ENCODE measurements around the gene TFE3.

TFE3 gene

GRCh38 chrX:49054073-49054762 lies 11.1 kb upstream of the TFE3 start (continued):
- TF ChIP-seq CSDC2 (CRISPR knock-in tag; IDR thresholded peaks at IDR 0.05) (no peak), ISL1 (CRISPR knock-in tag; IDR thresholded peaks at IDR 0.05) (no peak), ZNF70 (CRISPR knock-in tag; IDR thresholded peaks at IDR 0.05) (no peak), OSR1 (CRISPR knock-in tag; IDR thresholded peaks at IDR 0.05) (no peak), TSHZ2 (CRISPR knock-in tag; IDR thresholded peaks at IDR 0.05) (no peak)

- peak; percentile 78 for ATAC-seq
Measured at GRCh38 chrX:49053223-49054072, 10.3 kb upstream of the TFE3 start.

GRCh38 chrX:49043987-49044281 lies 777 bp upstream of the TFE3 start:
- TF ChIP-seq PPARA (CRISPR knock-in tag; IDR thresholded peaks at IDR 0.05; ENCODE audit: borderline replicate concordance) (no peak), ZNF565 (CRISPR knock-in tag; conservative IDR thresholded peaks at IDR 0.05; ENCODE audit: low read depth) (no peak), TCF4 (CRISPR knock-in tag; IDR thresholded peaks at IDR 0.05; ENCODE audit: borderline replicate concordance) (no peak), BACH2 (CRISPR knock-in tag; IDR thresholded peaks at IDR 0.05; ENCODE audit: borderline replicate concordance) (no peak), ARNTL (CRISPR knock-in tag; IDR thresholded peaks at IDR 0.05; ENCODE audit: borderline replicate concordance, low read depth) (no peak), ZFP3 (CRISPR knock-in tag; IDR thresholded peaks at IDR 0.05) (no peak), ISL1 (CRISPR knock-in tag; IDR thresholded peaks at IDR 0.05) (no peak), TSHZ2 (CRISPR knock-in tag; IDR thresholded peaks at IDR 0.05) (no peak), ZNF70 (CRISPR knock-in tag; IDR thresholded peaks at IDR 0.05) (no peak), ZFP30 (CRISPR knock-in tag; IDR thresholded peaks at IDR 0.05) (no peak)
- ATAC-seq = no peak

More at GRCh38 chrX:49053223-49054072, 10.3 kb upstream of the TFE3 start:
- TF ChIP-seq ZC3H10 (CRISPR knock-in tag; IDR thresholded peaks at IDR 0.05) = no peak
- TF ChIP-seq ZNF70 (CRISPR knock-in tag; IDR thresholded peaks at IDR 0.05) = no peak
- TF ChIP-seq ZNF8 (CRISPR knock-in tag; IDR thresholded peaks at IDR 0.05) = no peak
- no peak for TF ChIP-seq OSR1 (CRISPR knock-in tag; IDR thresholded peaks at IDR 0.05)
- no peak for TF ChIP-seq ZNF565 (CRISPR knock-in tag; conservative IDR thresholded peaks at IDR 0.05; ENCODE audit: low read depth)
- no peak for TF ChIP-seq POU6F1 (CRISPR knock-in tag; IDR thresholded peaks at IDR 0.05; ENCODE audit: borderline replicate concordance, low read depth)
- TF ChIP-seq RARB (CRISPR knock-in tag; IDR thresholded peaks at IDR 0.05) = no peak

- TF ChIP-seq TOX (CRISPR knock-in tag; IDR thresholded peaks at IDR 0.05; ENCODE audit: borderline replicate concordance) (no peak), POU6F1 (CRISPR knock-in tag; IDR thresholded peaks at IDR 0.05; ENCODE audit: borderline replicate concordance, low read depth) (no peak), PPARA (CRISPR knock-in tag; IDR thresholded peaks at IDR 0.05; ENCODE audit: borderline replicate concordance) (no peak), ISL1 (CRISPR knock-in tag; IDR thresholded peaks at IDR 0.05) (no peak), ZNF565 (CRISPR knock-in tag; conservative IDR thresholded peaks at IDR 0.05; ENCODE audit: low read depth) (no peak), OSR1 (CRISPR knock-in tag; IDR thresholded peaks at IDR 0.05) (no peak), ZFP3 (CRISPR knock-in tag; IDR thresholded peaks at IDR 0.05) (no peak), CSDC2 (CRISPR knock-in tag; IDR thresholded peaks at IDR 0.05) (no peak), RARB (CRISPR knock-in tag; IDR thresholded peaks at IDR 0.05) (no peak), ZNF8 (CRISPR knock-in tag; IDR thresholded peaks at IDR 0.05) (no peak), PATZ1 (CRISPR knock-in tag; IDR thresholded peaks at IDR 0.05; ENCODE audit: borderline replicate concordance) (no peak), CSRNP3 (CRISPR knock-in tag; IDR thresholded peaks at IDR 0.05) (no peak), ZFP30 (CRISPR knock-in tag; IDR thresholded peaks at IDR 0.05) (no peak)
- peak; percentile 2 for ATAC-seq
Measured at GRCh38 chrX:49042581-49043219, 457 bp downstream of the TFE3 start.

Data from SK-N-SH treated with all-trans-retinoic acid at 6 μM for 48 hours (cell line).